NCI-H345 treated with DMSO at 0.1 percent for 48 hours (cell line): Measurements from ENCODE around the gene CADM1.

Experiments
- DNase-seq: peaks from one replicate; lab custom pipeline; 2025; ENCODE audit not compliant: unreplicated experiment; lab: John Stamatoyannopoulos, UW

The CADM1 gene

GRCh38 chr11:115129473-115130289 lies 374.5 kb downstream of the CADM1 start:
- no peak for DNase-seq

- no peak for DNase-seq
Measured at GRCh38 chr11:115128226-115128625, 376.0 kb downstream of the CADM1 start.

- DNase-seq: no peak
Measured at GRCh38 chr11:115127790-115128189, 376.4 kb downstream of the CADM1 start.

- no peak for DNase-seq
Measured at GRCh38 chr11:115126515-115127208, 377.6 kb downstream of the CADM1 start.

- DNase-seq: no peak
Measured at GRCh38 chr11:115126092-115126491, 378.1 kb downstream of the CADM1 start.

GRCh38 chr11:115124786-115125185 lies 379.4 kb downstream of the CADM1 start:
- DNase-seq: no peak

- DNase-seq: peak; percentile 16
Measured at GRCh38 chr11:115123641-115124040, 380.6 kb downstream of the CADM1 start.

GRCh38 chr11:115122274-115122673 lies 381.9 kb downstream of the CADM1 start:
- no peak for DNase-seq
